DOHH2 (cell line): Measurements from ENCODE around the gene STIM2.

Source experiments
- EZH2phosphoT487 ChIP-seq: fragments of 200-600 bp; sonication (generic); IDR thresholded peaks from 2 replicates; pipeline ENCODE4 v1.6.1; 2017; ENCODE audit warnings: borderline replicate concordance, mild to moderate bottlenecking, antibody characterized with exemption, low read length, moderate library complexity, mixed read lengths
- TF ChIP-seq, protein P1 (sequence below): fragments of 200-600 bp; sonication (generic); IDR thresholded peaks from one replicate; pipeline ENCODE4 v1.5.1; 2014; ENCODE audit warnings: antibody characterized with exemption, mild to moderate bottlenecking, low read depth, low read length; ENCODE audit not compliant: poor library complexity, severe bottlenecking

DNA sequence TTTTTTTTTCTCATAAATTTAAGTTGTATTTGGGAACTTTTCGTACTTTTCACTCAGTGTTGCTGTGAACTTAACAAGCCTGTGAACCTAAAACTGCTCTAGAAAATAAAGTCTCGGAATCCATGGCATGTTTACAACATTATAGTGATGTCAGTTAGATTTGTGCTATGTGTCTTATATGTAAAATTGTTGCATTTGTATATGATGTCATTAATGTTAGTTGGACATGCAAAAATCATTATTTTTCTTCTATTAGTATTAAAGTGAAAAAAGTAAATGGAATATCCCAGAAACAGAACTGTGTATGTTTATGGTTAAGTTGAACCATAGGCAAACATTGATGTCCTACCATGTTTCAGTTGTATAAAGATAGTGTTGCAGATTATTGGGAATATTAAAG lies 85.2 kb downstream of the STIM2 start:
- TF ChIP-seq, protein P1, sequence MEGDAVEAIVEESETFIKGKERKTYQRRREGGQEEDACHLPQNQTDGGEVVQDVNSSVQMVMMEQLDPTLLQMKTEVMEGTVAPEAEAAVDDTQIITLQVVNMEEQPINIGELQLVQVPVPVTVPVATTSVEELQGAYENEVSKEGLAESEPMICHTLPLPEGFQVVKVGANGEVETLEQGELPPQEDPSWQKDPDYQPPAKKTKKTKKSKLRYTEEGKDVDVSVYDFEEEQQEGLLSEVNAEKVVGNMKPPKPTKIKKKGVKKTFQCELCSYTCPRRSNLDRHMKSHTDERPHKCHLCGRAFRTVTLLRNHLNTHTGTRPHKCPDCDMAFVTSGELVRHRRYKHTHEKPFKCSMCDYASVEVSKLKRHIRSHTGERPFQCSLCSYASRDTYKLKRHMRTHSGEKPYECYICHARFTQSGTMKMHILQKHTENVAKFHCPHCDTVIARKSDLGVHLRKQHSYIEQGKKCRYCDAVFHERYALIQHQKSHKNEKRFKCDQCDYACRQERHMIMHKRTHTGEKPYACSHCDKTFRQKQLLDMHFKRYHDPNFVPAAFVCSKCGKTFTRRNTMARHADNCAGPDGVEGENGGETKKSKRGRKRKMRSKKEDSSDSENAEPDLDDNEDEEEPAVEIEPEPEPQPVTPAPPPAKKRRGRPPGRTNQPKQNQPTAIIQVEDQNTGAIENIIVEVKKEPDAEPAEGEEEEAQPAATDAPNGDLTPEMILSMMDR, result no peak
- no peak for TF ChIP-seq EZH2phosphoT487
